GM23338 (cell line): Measurements from ENCODE around the gene ZNF581. TPM values are rescaled to one million over a fixed set of nuclear protein-coding genes. Genes with fewer than 3 reads are reported as not detected.

Source experiments
- ATAC-seq: fragments of 200-7000 bp; cut with Tn5 transposase; 3 replicates; pipeline ENCODE4 v1.9.1; 2020
- DNase-seq: peaks from one replicate; pipeline ENCODE4 v3.0.0-alpha.2; 2015; ENCODE audit warnings: low spot score
- H2AFZ ChIP-seq: fragments of 200-600 bp; sonication (generic); 2 replicates; pipeline ENCODE4 v1.8.0; 2016; ENCODE audit warnings: antibody characterized with exemption, mild to moderate bottlenecking, moderate library complexity
- H3F3A ChIP-seq: fragments of 200-600 bp; sonication (generic); replicated peaks from 2 replicates; pipeline ENCODE4 v1.8.0; 2017; ENCODE audit warnings: antibody characterized with exemption, mixed run types, low read depth
- H3K27ac ChIP-seq: fragments of 200-600 bp; sonication (generic); 2 replicates; pipeline ENCODE4 v1.6.1; 2016; ENCODE audit warnings: low read depth
- H3K27me3 ChIP-seq: fragments of 200-600 bp; sonication (generic); 2 replicates; pipeline ENCODE4 v1.8.0; 2016; ENCODE audit warnings: mild to moderate bottlenecking, mixed run types, moderate library complexity; ENCODE audit not compliant: insufficient read depth
- H3K36me3 ChIP-seq: fragments of 200-600 bp; sonication (generic); 2 replicates; pipeline ENCODE4 v1.8.0; 2016; ENCODE audit warnings: mild to moderate bottlenecking; ENCODE audit not compliant: insufficient read depth
- H3K4me1 ChIP-seq: fragments of 200-600 bp; sonication (generic); 2 replicates; pipeline ENCODE4 v1.8.0; 2016; ENCODE audit warnings: mild to moderate bottlenecking, moderate library complexity; ENCODE audit not compliant: insufficient read depth
- H3K4me2 ChIP-seq: fragments of 200-600 bp; sonication (generic); 2 replicates; pipeline ENCODE4 v1.7.1; 2017; ENCODE audit warnings: mixed run types
- H3K4me3 ChIP-seq: fragments of 200-600 bp; sonication (generic); 2 replicates; pipeline ENCODE4 v1.6.1; 2016; ENCODE audit warnings: mixed run types
- H3K79me2 ChIP-seq: fragments of 200-600 bp; sonication (generic); replicated peaks from 2 replicates; pipeline ENCODE4 v1.8.0; 2017; ENCODE audit warnings: mild to moderate bottlenecking; ENCODE audit not compliant: insufficient read depth
- H3K9me2 ChIP-seq: fragments of 200-600 bp; sonication (generic); 2 replicates; pipeline ENCODE4 v1.8.0; 2017; ENCODE audit not compliant: insufficient read depth
- H4K20me1 ChIP-seq: fragments of 200-600 bp; sonication (generic); replicated peaks from 2 replicates; pipeline ENCODE4 v1.8.0; 2017; ENCODE audit warnings: mild to moderate bottlenecking; ENCODE audit not compliant: insufficient read depth
- H3K27ac Mint-ChIP-seq: 2 replicates; pipeline ENCODE4 v1.8.0; 2020; ENCODE audit warnings: inconsistent platforms, mild to moderate bottlenecking, moderate library complexity, mixed read lengths
- H3K27me3 Mint-ChIP-seq: 3 replicates; pipeline ENCODE4 v1.8.0; 2022; ENCODE audit warnings: low read depth, mild to moderate bottlenecking, moderate library complexity, mixed read lengths, inconsistent platforms; ENCODE audit not compliant: insufficient read depth, poor library complexity
- H3K36me3 Mint-ChIP-seq: 3 replicates; pipeline ENCODE4 v1.8.0; 2021; ENCODE audit warnings: low read depth, mild to moderate bottlenecking, inconsistent platforms, moderate library complexity, mixed read lengths
- H3K4me1 Mint-ChIP-seq: 3 replicates; pipeline ENCODE4 v1.8.0; 2020; ENCODE audit warnings: mild to moderate bottlenecking, inconsistent platforms, mixed read lengths
- H3K4me3 Mint-ChIP-seq: 3 replicates; pipeline ENCODE4 v1.8.0; 2021; ENCODE audit warnings: moderate library complexity, mild to moderate bottlenecking, inconsistent platforms, mixed read lengths
- H3K9me3 Mint-ChIP-seq: 3 replicates; pipeline ENCODE4 v1.8.0; 2020; ENCODE audit warnings: moderate library complexity, mild to moderate bottlenecking, inconsistent platforms, mixed read lengths
- EZH2phosphoT487 ChIP-seq: fragments of 200-600 bp; sonication (generic); IDR thresholded peaks from one replicate; pipeline ENCODE4 v1.8.1; 2018; ENCODE audit warnings: antibody characterized with exemption; ENCODE audit not compliant: unreplicated experiment
- JUNB ChIP-seq: IDR thresholded peaks from one replicate; pipeline ENCODE4 v1.6.1; 2016; ENCODE audit warnings: antibody characterized with exemption; ENCODE audit not compliant: unreplicated experiment
- NANOG ChIP-seq: IDR thresholded peaks from 2 replicates; pipeline ENCODE4 v1.6.1; 2016; ENCODE audit warnings: antibody characterized with exemption, borderline replicate concordance
- STAT1 ChIP-seq: IDR thresholded peaks from one replicate; pipeline ENCODE4 v1.6.1; 2016; ENCODE audit warnings: antibody characterized with exemption; ENCODE audit not compliant: unreplicated experiment
- ZNF114 ChIP-seq: fragments of 250-450 bp; sonication (Bioruptor Pico); IDR thresholded peaks from 2 replicates; pipeline ENCODE4 v1.5.0; 2020; ENCODE audit warnings: mild to moderate bottlenecking, moderate library complexity
- ZNF331 ChIP-seq: fragments of 250-450 bp; sonication (Bioruptor Pico); IDR thresholded peaks from 2 replicates; pipeline ENCODE4 v1.5.0; 2020; ENCODE audit warnings: low read depth, mild to moderate bottlenecking, moderate library complexity
- polyA plus RNA-seq: library from polyadenylated mRNA; unstranded; fragments of >200 nt; fragmentation: Nextera tagmentation; extraction: Ambion mirVana; gene quantifications from 2 replicates; pipeline ENCODE4 v1.2.1, GENCODE V29; 2016
- total RNA-seq: library from RNA; depleted of rRNA; stranded (reverse); fragments of >200 nt; shearing (Covaris generic); gene quantifications from 2 replicates; pipeline ENCODE4 v1.2.3, GENCODE V29; 2014
- TF ChIP-seq, protein P1 (sequence below): IDR thresholded peaks from 2 replicates; pipeline ENCODE4 v1.6.1; 2016; ENCODE audit warnings: antibody characterized with exemption
- TF ChIP-seq, protein P2 (sequence below): fragments of 250-450 bp; sonication (Bioruptor Pico); IDR thresholded peaks from 2 replicates; pipeline ENCODE4 v1.5.0; 2020; ENCODE audit warnings: mild to moderate bottlenecking, moderate library complexity

ZNF581 gene
- total and polyA plus RNA-seq, 2 experiments from 2014 or later: 48.5 to 87.6 TPM

DNA sequence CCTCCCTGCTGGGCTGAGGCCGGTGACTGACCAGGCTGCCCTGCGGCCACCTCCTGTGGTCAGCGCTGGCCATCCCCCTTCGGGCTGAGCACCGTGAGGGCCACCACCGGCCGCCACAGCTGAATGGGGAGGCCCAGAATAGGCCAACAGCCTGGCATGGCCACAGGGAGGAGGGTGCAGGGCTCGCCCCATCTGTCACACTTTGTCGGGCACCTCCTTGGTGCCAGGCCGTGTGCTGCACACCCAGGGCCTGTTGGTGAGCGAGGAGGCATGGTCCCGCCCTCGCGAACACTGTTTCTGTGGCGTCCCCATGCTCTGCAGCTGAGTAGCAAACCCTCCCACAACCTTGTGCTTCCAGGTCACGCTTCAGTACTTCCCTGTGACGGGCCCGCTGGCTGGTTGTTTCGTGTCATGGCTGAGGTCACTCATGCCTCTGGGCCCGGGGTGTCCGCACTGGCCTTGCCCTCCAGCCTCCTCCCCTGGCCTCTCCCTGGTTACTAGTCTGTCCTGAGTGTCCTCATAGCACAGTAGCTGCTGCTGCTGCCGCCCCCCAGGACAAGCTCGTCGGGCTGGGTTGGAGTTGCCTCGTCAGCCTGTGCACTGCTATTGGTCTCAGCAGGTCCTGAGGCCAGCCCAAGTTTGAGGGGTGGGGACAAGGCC lies 46.8 kb downstream of the ZNF581 start (continued):
- no peak for TF ChIP-seq ZNF331
- TF ChIP-seq, protein P1, sequence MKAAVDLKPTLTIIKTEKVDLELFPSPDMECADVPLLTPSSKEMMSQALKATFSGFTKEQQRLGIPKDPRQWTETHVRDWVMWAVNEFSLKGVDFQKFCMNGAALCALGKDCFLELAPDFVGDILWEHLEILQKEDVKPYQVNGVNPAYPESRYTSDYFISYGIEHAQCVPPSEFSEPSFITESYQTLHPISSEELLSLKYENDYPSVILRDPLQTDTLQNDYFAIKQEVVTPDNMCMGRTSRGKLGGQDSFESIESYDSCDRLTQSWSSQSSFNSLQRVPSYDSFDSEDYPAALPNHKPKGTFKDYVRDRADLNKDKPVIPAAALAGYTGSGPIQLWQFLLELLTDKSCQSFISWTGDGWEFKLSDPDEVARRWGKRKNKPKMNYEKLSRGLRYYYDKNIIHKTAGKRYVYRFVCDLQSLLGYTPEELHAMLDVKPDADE: no peak
- TF ChIP-seq, protein P2, sequence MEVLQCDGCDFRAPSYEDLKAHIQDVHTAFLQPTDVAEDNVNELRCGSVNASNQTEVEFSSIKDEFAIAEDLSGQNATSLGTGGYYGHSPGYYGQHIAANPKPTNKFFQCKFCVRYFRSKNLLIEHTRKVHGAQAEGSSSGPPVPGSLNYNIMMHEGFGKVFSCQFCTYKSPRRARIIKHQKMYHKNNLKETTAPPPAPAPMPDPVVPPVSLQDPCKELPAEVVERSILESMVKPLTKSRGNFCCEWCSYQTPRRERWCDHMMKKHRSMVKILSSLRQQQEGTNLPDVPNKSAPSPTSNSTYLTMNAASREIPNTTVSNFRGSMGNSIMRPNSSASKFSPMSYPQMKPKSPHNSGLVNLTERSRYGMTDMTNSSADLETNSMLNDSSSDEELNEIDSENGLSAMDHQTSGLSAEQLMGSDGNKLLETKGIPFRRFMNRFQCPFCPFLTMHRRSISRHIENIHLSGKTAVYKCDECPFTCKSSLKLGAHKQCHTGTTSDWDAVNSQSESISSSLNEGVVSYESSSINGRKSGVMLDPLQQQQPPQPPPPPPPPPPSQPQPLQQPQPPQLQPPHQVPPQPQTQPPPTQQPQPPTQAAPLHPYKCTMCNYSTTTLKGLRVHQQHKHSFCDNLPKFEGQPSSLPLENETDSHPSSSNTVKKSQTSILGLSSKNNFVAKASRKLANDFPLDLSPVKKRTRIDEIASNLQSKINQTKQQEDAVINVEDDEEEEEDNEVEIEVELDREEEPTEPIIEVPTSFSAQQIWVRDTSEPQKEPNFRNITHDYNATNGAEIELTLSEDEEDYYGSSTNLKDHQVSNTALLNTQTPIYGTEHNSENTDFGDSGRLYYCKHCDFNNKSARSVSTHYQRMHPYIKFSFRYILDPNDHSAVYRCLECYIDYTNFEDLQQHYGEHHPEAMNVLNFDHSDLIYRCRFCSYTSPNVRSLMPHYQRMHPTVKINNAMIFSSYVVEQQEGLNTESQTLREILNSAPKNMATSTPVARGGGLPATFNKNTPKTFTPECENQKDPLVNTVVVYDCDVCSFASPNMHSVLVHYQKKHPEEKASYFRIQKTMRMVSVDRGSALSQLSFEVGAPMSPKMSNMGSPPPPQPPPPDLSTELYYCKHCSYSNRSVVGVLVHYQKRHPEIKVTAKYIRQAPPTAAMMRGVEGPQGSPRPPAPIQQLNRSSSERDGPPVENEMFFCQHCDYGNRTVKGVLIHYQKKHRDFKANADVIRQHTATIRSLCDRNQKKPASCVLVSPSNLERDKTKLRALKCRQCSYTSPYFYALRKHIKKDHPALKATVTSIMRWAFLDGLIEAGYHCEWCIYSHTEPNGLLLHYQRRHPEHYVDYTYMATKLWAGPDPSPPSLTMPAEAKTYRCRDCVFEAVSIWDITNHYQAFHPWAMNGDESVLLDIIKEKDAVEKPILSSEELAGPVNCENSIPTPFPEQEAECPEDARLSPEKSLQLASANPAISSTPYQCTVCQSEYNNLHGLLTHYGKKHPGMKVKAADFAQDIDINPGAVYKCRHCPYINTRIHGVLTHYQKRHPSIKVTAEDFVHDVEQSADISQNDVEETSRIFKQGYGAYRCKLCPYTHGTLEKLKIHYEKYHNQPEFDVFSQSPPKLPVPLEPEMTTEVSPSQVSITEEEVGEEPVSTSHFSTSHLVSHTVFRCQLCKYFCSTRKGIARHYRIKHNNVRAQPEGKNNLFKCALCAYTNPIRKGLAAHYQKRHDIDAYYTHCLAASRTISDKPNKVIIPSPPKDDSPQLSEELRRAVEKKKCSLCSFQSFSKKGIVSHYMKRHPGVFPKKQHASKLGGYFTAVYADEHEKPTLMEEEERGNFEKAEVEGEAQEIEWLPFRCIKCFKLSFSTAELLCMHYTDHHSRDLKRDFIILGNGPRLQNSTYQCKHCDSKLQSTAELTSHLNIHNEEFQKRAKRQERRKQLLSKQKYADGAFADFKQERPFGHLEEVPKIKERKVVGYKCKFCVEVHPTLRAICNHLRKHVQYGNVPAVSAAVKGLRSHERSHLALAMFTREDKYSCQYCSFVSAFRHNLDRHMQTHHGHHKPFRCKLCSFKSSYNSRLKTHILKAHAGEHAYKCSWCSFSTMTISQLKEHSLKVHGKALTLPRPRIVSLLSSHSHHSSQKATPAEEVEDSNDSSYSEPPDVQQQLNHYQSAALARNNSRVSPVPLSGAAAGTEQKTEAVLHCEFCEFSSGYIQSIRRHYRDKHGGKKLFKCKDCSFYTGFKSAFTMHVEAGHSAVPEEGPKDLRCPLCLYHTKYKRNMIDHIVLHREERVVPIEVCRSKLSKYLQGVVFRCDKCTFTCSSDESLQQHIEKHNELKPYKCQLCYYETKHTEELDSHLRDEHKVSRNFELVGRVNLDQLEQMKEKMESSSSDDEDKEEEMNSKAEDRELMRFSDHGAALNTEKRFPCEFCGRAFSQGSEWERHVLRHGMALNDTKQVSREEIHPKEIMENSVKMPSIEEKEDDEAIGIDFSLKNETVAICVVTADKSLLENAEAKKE (CRISPR knock-in tag): no peak

DNA sequence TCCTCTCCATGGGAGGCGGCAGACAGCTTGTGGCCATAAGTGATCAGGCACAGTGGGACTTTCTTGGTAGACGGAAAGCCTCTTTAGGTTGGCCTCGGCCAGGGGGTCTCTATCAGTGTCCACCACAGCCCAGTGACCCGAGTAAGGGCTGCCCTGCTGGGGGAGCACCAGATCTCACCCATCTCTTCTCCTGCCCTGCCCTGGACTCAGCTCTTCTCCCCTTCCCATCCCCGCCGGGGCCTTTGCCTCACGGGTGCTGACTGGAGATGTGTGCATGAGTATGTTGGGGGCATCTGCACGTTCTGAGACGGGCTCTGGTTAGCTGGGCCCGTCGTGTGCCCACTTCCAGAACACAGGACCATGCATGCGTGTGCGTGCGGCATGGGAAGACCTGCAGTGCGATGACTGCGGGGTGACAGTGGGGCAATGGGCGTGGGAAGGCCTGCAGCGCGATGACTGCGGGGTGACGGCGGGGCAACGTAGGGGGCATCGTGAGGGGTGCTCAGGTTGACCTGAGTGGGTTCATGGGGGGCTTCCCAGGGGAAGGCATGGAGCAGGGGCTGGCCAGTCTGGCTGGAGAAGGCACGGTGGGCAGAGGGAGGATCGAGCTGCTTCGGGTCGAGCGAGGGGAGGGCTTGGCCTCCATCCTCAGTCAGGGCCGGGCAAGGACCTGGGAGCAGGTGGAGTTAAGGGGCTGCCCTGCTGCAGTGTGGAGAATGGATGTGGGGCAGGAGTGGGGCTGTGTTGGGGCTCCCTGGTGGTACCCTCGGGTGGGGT lies 47.5 kb downstream of the ZNF581 start:
- H3K9me3 Mint-ChIP-seq: no peaks in the 10 kb centered on the region
- DNase-seq: no peak
- 0 out of 2 replicates have a peak, but pooled peaks cover 3% of the 10 kb centered on the region for H3K79me2 ChIP-seq
- TF ChIP-seq, protein P1: no peak
- no peak for TF ChIP-seq NANOG
- TF ChIP-seq EZH2phosphoT487: no peak
- TF ChIP-seq STAT1: no peak
- no peak for TF ChIP-seq ZNF114 (CRISPR knock-in tag)
- no peak for TF ChIP-seq ZNF331
- TF ChIP-seq JUNB: no peak

More for the DNA sequence above, 47.5 kb downstream of the ZNF581 start:
- Histone ChIP-seq H3F3A (no peaks in the 10 kb centered on the region), H3K27me3 (no peaks in the 10 kb centered on the region), H3K4me1 (no peaks in the 10 kb centered on the region), H4K20me1 (no peaks in the 10 kb centered on the region; the same call in 1 of the 2 replicates), H2AFZ (no peak overlapping the region), H3K4me2 (no peak overlapping the region), H3K36me3 (no peaks in the 10 kb centered on the region), H3K27ac (no peak overlapping the region), H3K9me2 (no peaks in the 10 kb centered on the region), H3K4me3 (no peak overlapping the region)
- Mint-ChIP-seq H3K4me1 (no peaks in the 10 kb centered on the region), H3K27me3 (peaks cover 6% of the 10 kb centered on the region), H3K36me3 (peaks cover 27% of the 10 kb centered on the region), H3K27ac (no peak overlapping the region), H3K4me3 (no peak overlapping the region)
- no peak for ATAC-seq
